ENCODE results near the gene HSF2. TPM values are rescaled to one million over a fixed set of nuclear protein-coding genes. Genes with fewer than 3 reads are reported as not detected.

Gene HSF2
- total and polyA plus RNA-seq, 2 experiments from 2014 or later = 10.0 to 18.1 TPM

DNA sequence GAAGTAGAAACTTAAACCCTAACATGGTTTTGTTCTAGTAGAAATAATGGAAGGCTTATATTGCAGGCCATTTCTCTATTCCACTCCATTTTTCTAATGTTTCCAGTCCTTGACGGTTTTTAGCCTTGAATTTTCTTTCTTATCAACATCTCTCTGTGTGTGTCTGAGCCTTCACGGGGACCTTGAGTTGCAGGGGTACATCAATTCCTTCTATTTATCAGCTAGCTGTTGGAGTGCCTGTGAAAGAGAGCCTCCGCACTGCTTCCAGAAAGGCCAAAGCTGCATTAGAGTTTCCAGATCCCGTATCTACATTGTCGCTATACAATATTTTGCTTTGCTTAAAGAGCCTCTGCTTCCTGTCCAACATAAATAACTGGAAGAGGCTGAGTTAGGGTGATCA, 5.4 kb upstream of the HSF2 start:
- Mint-ChIP-seq H3K4me1 (peaks cover 2% of the 10 kb centered on the region; the same call in 2 of the 3 replicates), H3K27ac (no peak overlapping the region), H3K27me3 (ENCODE audit: insufficient read depth, low read depth, poor library complexity) (peaks cover 84% of the 10 kb centered on the region), H3K36me3 (ENCODE audit: low read depth) (no peaks in the 10 kb centered on the region), H3K4me3 (no peak overlapping the region), H3K9me3 (no peaks in the 10 kb centered on the region; the same call in 2 of the 3 replicates)
- H3K27me3 ChIP-seq (ENCODE audit: insufficient read depth) = peaks cover 100% of the 10 kb centered on the region
- no peak overlapping the region for H3K27ac ChIP-seq (ENCODE audit: low read depth)
- no peak overlapping the region for H3K4me2 ChIP-seq
- H3K36me3 ChIP-seq (ENCODE audit: insufficient read depth) = no peaks in the 10 kb centered on the region
- H3K4me3 ChIP-seq = no peak overlapping the region
- H3K79me2 ChIP-seq (replicated peaks; ENCODE audit: insufficient read depth) = no peaks in the 10 kb centered on the region
- no peak overlapping the region for H2AFZ ChIP-seq
- H4K20me1 ChIP-seq (replicated peaks; ENCODE audit: insufficient read depth) = peaks cover 30% of the 10 kb centered on the region
- peaks cover 8% of the 10 kb centered on the region; the same call in 1 of the 2 replicates for H3K4me1 ChIP-seq (ENCODE audit: insufficient read depth)
- H3F3A ChIP-seq (replicated peaks; ENCODE audit: low read depth) = 0 out of 2 replicates have a peak, but pooled peaks cover 5% of the 10 kb centered on the region
- no peak for TF ChIP-seq EZH2 (IDR thresholded peaks at IDR 0.05; ENCODE audit: low read depth, unreplicated experiment)
- TF ChIP-seq ZNF462 (CRISPR knock-in tag; IDR thresholded peaks at IDR 0.05) = no peak
- no peak for TF ChIP-seq CREB1 (CRISPR knock-in tag; IDR thresholded peaks at IDR 0.05; ENCODE audit: low read depth)
- no peak for TF ChIP-seq EZH2phosphoT487 (IDR thresholded peaks at IDR 0.05; ENCODE audit: unreplicated experiment)
- TF ChIP-seq ZNF331 (CRISPR knock-in tag; IDR thresholded peaks at IDR 0.05; ENCODE audit: low read depth) = no peak
- TF ChIP-seq, protein P1, sequence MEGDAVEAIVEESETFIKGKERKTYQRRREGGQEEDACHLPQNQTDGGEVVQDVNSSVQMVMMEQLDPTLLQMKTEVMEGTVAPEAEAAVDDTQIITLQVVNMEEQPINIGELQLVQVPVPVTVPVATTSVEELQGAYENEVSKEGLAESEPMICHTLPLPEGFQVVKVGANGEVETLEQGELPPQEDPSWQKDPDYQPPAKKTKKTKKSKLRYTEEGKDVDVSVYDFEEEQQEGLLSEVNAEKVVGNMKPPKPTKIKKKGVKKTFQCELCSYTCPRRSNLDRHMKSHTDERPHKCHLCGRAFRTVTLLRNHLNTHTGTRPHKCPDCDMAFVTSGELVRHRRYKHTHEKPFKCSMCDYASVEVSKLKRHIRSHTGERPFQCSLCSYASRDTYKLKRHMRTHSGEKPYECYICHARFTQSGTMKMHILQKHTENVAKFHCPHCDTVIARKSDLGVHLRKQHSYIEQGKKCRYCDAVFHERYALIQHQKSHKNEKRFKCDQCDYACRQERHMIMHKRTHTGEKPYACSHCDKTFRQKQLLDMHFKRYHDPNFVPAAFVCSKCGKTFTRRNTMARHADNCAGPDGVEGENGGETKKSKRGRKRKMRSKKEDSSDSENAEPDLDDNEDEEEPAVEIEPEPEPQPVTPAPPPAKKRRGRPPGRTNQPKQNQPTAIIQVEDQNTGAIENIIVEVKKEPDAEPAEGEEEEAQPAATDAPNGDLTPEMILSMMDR (conservative IDR thresholded peaks at IDR 0.05; ENCODE audit: low read depth in 2 of 2) = no peak
- TF ChIP-seq NANOG (IDR thresholded peaks at IDR 0.05; ENCODE audit: borderline replicate concordance) = no peak
- TF ChIP-seq, protein P2, sequence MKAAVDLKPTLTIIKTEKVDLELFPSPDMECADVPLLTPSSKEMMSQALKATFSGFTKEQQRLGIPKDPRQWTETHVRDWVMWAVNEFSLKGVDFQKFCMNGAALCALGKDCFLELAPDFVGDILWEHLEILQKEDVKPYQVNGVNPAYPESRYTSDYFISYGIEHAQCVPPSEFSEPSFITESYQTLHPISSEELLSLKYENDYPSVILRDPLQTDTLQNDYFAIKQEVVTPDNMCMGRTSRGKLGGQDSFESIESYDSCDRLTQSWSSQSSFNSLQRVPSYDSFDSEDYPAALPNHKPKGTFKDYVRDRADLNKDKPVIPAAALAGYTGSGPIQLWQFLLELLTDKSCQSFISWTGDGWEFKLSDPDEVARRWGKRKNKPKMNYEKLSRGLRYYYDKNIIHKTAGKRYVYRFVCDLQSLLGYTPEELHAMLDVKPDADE (IDR thresholded peaks at IDR 0.05) = no peak
- no peak for TF ChIP-seq POLR2AphosphoS5 (IDR thresholded peaks at IDR 0.05; ENCODE audit: low read depth)
- no peak for TF ChIP-seq REST (IDR thresholded peaks at IDR 0.05; ENCODE audit: unreplicated experiment)
- TF ChIP-seq ZNF114 (CRISPR knock-in tag; IDR thresholded peaks at IDR 0.05) = no peak
- TF ChIP-seq JUNB (IDR thresholded peaks at IDR 0.05; ENCODE audit: unreplicated experiment) = no peak
- TF ChIP-seq STAT1 (IDR thresholded peaks at IDR 0.05; ENCODE audit: unreplicated experiment) = no peak
- DNase-seq (ENCODE audit: low spot score) (no peak), ATAC-seq (no peak)
- H3K9me2 ChIP-seq (ENCODE audit: insufficient read depth) = no peaks in the 10 kb centered on the region
